Activated T-helper 1 cell treated with anti-CD3 and anti-CD28 coated beads, Interleukin-12 subunit alpha, Interleukin-12 subunit beta, Interleukin-2, Interleukin-4 antibody, amounts not matched to agents 30 ng/mL and 10 ng/mL and 1 ng/mL, durations not matched to agents 14 hours and 24 hours and 36 hours (primary cell): Measurements from ENCODE around the gene NUDT4. TPM values are rescaled to one million over a fixed set of nuclear protein-coding genes. Genes with fewer than 3 reads are reported as not detected.
"Not testable (repeated sequence)": the region's sequence is repeated elsewhere in the genome, so short reads cannot be mapped to it uniquely, and the experiment has no call there.

ENCODE experiments used
- DNase-seq: peaks from one replicate; pipeline ENCODE4 v3.0.0; 2021; ENCODE audit warnings: low spot score
- H3K27ac Mint-ChIP-seq: one replicate; pipeline ENCODE4 v1.8.0; 2021; ENCODE audit warnings: mild to moderate bottlenecking, mixed read lengths
- H3K27me3 Mint-ChIP-seq: one replicate; pipeline ENCODE4 v1.8.0; 2022; ENCODE audit warnings: mild to moderate bottlenecking, moderate library complexity, mixed read lengths; ENCODE audit not compliant: insufficient read depth
- H3K36me3 Mint-ChIP-seq: one replicate; pipeline ENCODE4 v1.8.0; 2021; ENCODE audit warnings: low read depth, mixed read lengths
- H3K4me1 Mint-ChIP-seq: one replicate; pipeline ENCODE4 v1.8.0; 2021; ENCODE audit warnings: low read depth, mixed read lengths
- H3K4me3 Mint-ChIP-seq: one replicate; pipeline ENCODE4 v1.8.0; 2021; ENCODE audit warnings: mild to moderate bottlenecking, moderate library complexity, mixed read lengths
- H3K9me3 Mint-ChIP-seq: one replicate; pipeline ENCODE4 v1.8.0; 2021; ENCODE audit warnings: mixed read lengths
- intact Hi-C: fragments of 100-400 bp; cut with micrococcal nuclease; formaldehyde crosslinking; loops from one replicate; pipeline ENCODE4 v1.15.1; 2024
- total RNA-seq: library from RNA; stranded (reverse); gene quantifications from 2 replicates; pipeline ENCODE4 v1.2.3, GENCODE V29; 2022

The NUDT4 gene
- total RNA-seq, 1 donor from 2014 or later, result 94.3 TPM

DNA sequence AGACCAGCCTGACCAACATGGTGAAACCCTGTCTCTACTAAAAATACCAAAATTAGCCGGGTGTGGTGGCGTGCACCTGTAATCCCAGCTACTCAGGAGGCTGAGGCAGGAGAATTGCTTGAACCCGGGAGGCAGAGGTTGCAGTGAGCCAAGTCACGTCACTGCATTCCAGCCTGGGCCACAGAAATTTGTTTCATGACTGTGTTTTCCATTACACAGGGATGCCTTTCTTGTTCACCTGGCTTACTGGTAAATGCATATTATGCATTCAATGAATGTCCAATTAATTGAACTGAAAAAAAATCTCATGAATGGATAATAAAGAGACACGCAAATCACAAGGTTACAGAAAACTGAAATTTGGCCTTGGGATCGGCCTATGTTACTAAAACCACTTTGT lies 54.3 kb downstream of the NUDT4 start:
- intact Hi-C loops, result loop anchor here (1.0 to 5.0 kb wide), 2 partner anchors 8 to 35 kb away; partner anchors contain the start of gene MRPL42
- peaks cover 55% of the 10 kb centered on the region for H3K4me1 Mint-ChIP-seq
- H3K27ac Mint-ChIP-seq, DNase-seq, H3K36me3 Mint-ChIP-seq, H3K27me3 Mint-ChIP-seq, H3K9me3 Mint-ChIP-seq, H3K4me3 Mint-ChIP-seq: not testable (repeated sequence)

DNA sequence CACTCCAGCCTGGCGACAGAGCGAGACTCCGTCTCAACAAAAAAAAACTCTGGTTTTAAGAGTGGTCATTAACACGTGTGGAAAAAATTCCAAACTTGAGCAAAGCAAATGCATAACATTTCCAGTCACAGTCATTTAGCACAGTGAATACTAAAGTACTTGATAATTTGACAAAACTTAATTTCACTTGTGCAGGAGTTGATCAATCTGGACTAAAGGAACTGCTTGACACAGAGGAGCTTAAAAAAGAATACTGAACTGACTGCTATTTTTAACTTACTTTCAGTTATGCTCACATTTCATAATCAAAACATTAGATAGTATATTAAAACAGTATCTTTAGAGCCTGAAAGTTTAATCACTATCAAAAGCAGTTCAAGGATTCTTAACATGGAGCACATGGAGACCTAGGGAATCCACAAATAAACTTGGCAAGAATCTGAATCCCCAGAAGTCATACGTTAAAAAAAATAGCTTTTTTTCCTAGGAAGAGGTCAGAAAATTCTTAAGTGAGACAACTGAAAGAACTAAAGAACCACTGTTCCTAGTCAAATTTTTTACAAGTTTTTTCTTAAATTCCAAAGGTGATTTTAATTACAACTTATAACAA lies 56.6 kb downstream of the NUDT4 start:
- H3K4me1 Mint-ChIP-seq, result peaks cover 63% of the 10 kb centered on the region
- no peak overlapping the region for H3K27ac Mint-ChIP-seq
- peaks cover 10% of the 10 kb centered on the region for H3K36me3 Mint-ChIP-seq
- no peaks in the 10 kb centered on the region for H3K9me3 Mint-ChIP-seq
- intact Hi-C loops, result loop anchor here (5.0 kb wide), 1 partner anchor 33 kb away; the partner anchor contains the start of gene MRPL42
- no peak overlapping the region for H3K4me3 Mint-ChIP-seq
- DNase-seq, result no peak
- peaks cover 2% of the 10 kb centered on the region for H3K27me3 Mint-ChIP-seq

- Mint-ChIP-seq H3K27ac (peak overlapping the region; percentile 24), H3K4me3 (peak overlapping the region; percentile 73), H3K36me3 (peaks cover 7% of the 10 kb centered on the region), H3K27me3 (no peaks in the 10 kb centered on the region), H3K9me3 (no peaks in the 10 kb centered on the region), H3K4me1 (peaks cover 66% of the 10 kb centered on the region)
- intact Hi-C loops, result no loop called here
- no peak for DNase-seq
Observed at GRCh38 chr12:93438266-93439050, 60.7 kb downstream of the NUDT4 start.

GRCh38 chr12:93440043-93440835 lies 62.5 kb downstream of the NUDT4 start:
- intact Hi-C loops, result loop anchor here (1.0 to 10.0 kb wide), 4 partner anchors 8 to 1565 kb away; partner anchors contain the start of genes BTG1 and CEP83
- H3K4me3 Mint-ChIP-seq, result peak overlapping the region; percentile 93
- H3K4me1 Mint-ChIP-seq, result peaks cover 66% of the 10 kb centered on the region

DNA sequence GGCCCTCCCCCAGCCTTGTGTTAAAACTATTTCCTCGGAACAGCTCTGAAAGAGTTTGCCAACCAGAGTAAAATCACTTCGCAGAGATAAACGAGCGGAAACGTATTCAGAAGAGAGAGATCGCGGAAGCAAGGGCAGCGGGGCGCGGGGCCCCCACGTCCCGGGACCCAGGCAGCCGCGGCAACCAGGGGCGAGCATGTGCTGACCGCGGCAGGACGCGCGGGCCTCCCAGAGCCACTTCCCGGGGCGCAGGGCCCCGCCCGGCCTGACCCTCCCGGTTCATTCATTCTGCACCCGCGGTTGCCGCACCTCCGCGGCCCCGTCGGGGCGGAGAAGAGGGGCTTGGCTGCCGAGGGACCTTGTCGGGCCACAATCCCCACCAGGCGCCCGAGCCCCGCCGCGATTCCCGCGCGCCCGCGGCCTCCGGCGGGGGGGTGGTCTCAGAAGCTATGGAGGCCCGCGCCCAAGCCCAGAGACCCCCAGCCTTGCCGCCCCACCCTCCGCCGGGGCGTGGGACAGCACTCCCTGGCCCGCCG lies 63.4 kb downstream of the NUDT4 start:
- H3K27me3 Mint-ChIP-seq, result no peaks in the 10 kb centered on the region
- peak overlapping the region; percentile 93 for H3K4me3 Mint-ChIP-seq
- H3K4me1 Mint-ChIP-seq, result peaks cover 57% of the 10 kb centered on the region
- H3K36me3 Mint-ChIP-seq, result peaks cover 7% of the 10 kb centered on the region
- H3K27ac Mint-ChIP-seq, result peak overlapping the region; percentile 95
- H3K9me3 Mint-ChIP-seq, result no peaks in the 10 kb centered on the region
- intact Hi-C loops, result loop anchor here (1.0 to 10.0 kb wide), 5 partner anchors 22 to 1566 kb away; partner anchors contain the start of genes BTG1 and CEP83
- DNase-seq, result peak; percentile 38

More at GRCh38 chr12:93440043-93440835, 62.5 kb downstream of the NUDT4 start:
- DNase-seq, result no peak
- H3K27me3 Mint-ChIP-seq, result no peaks in the 10 kb centered on the region
- H3K9me3 Mint-ChIP-seq, result no peaks in the 10 kb centered on the region
- peak overlapping the region; percentile 95 for H3K27ac Mint-ChIP-seq
- H3K36me3 Mint-ChIP-seq, result peaks cover 7% of the 10 kb centered on the region

GRCh38 chr12:93441617-93442410 lies 64.1 kb downstream of the NUDT4 start, which contains the start of gene UBE2N:
UBE2N (minus strand) TSS chr12:93441947; CDS start chr12:93441884, 63 bp downstream.
- Mint-ChIP-seq H3K36me3 (peaks cover 7% of the 10 kb centered on the region), H3K27me3 (no peaks in the 10 kb centered on the region), H3K27ac (peak within 1 kb of the TSS; percentile 99), H3K4me1 (peaks cover 51% of the 10 kb centered on the region), H3K9me3 (no peaks in the 10 kb centered on the region), H3K4me3 (peak within 1 kb of the TSS; percentile 96)
- peak; percentile 95 for DNase-seq
- intact Hi-C loops, result loop anchor here (1.0 to 10.0 kb wide), 11 partner anchors 23 to 1567 kb away; partner anchors contain the start of genes BTG1, CEP83, CRADD and EEA1

DNA sequence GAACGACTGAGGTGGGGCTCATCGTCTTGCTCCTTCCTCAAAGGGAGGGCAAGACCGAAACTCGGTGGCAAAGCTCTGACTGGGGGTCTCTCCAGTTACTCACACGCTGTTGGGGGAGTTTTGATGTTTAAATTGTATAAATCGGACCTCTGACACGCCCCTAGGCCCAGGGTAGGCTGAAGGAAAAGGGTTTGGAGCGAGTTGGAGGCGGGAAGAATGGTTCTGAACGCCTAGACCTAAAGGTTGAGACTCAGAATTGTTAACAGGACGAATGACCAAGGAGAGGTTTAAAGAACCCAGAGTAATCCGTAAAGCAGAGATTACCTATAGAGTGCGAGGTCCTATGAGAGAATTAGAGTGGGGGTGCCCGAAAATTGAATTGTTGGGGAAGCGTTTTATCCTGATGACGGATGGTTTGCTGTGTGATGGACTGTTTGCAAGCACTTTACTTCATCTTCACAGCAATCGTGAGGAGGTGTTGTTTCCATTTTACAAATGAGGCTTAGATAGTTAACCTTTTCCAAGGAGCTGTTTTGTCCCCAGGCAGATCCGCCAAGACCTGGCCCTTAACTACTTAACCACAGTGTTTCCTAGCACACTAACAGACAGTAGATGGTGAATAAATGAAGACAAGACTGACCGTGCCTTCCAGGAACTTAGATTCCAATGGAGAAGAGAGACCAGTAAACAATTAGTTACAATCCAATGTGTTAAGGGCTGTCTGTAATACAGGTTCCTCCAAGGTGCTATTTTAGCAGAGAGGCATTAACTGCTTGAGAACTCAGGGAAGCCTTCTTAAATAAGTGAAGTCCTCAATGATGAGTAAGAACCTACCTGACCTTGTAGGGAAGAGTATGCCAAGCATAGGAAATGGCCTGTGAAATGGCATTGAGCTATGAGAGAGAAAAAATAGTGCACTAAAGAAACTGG lies 65.0 kb downstream of the NUDT4 start:
- peak overlapping the region; percentile 99 for H3K27ac Mint-ChIP-seq
- intact Hi-C loops, result loop anchor here (1.0 to 10.0 kb wide), 9 partner anchors 25 to 1568 kb away; partner anchors contain the start of genes BTG1, CEP83, CRADD and EEA1
- H3K4me3 Mint-ChIP-seq, result peak overlapping the region; percentile 96
- H3K4me1 Mint-ChIP-seq, result peaks cover 48% of the 10 kb centered on the region
- no peaks in the 10 kb centered on the region for H3K27me3 Mint-ChIP-seq
- DNase-seq, result no peak
- no peaks in the 10 kb centered on the region for H3K9me3 Mint-ChIP-seq
- peaks cover 7% of the 10 kb centered on the region for H3K36me3 Mint-ChIP-seq

- H3K27me3 Mint-ChIP-seq, result no peaks in the 10 kb centered on the region
- no peaks in the 10 kb centered on the region for H3K9me3 Mint-ChIP-seq
- H3K4me1 Mint-ChIP-seq, result peaks cover 45% of the 10 kb centered on the region
- no peak for DNase-seq
- intact Hi-C loops, result loop anchor here (5.0 to 10.0 kb wide), 3 partner anchors 1011 to 1569 kb away; partner anchors contain the start of genes BTG1 and CEP83
- peaks cover 5% of the 10 kb centered on the region for H3K36me3 Mint-ChIP-seq
- no peak overlapping the region for H3K4me3 Mint-ChIP-seq
- H3K27ac Mint-ChIP-seq, result no peak overlapping the region
Observed at GRCh38 chr12:93443576-93443975, 65.9 kb downstream of the NUDT4 start.

DNA sequence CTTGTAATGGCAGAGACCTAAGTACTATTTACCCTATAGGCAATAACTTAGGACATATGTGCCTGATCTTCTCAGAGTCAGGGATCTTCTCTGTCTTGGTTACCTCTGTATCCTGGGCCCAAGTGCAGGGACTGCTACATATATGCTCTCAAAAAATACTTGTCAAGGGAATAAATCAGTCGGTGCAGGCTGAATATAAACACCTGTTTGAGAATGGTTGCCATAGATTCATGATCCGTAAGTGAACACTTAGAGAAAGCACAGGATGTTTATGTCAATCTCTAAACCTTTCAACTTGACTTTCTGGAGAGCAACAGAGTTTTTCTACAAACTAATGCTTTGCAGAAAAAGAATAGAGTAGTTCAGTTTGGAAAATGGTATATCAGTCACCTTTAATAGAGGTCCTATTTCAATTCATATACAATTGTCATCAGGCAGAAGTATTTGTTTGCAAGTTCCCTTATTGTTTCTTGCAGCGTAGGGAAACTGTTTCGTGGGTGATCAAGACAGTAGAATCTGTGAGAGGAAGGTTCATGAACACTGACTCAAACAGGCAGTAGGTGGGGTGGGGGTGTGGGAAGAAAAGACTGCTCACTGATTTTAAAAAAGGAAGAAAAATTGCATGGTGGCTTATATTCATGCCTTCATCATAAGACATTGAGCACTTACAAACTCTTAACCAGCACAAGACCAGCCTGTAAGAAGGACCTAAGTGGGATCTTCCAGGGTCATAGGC lies 70.0 kb downstream of the NUDT4 start:
- Mint-ChIP-seq H3K4me1 (peaks cover 30% of the 10 kb centered on the region), H3K36me3 (no peaks in the 10 kb centered on the region), H3K4me3 (peak overlapping the region; percentile 24), H3K27ac (no peak overlapping the region), H3K9me3 (no peaks in the 10 kb centered on the region), H3K27me3 (peaks cover 6% of the 10 kb centered on the region)
- no peak for DNase-seq
- intact Hi-C loops, result loop anchor here (10.0 kb wide), 2 partner anchors 1007 to 1573 kb away; partner anchors contain the start of gene CEP83

GRCh38 chr12:93448796-93449195 lies 71.1 kb downstream of the NUDT4 start:
- H3K9me3 Mint-ChIP-seq, result no peaks in the 10 kb centered on the region
- H3K36me3 Mint-ChIP-seq, result no peaks in the 10 kb centered on the region
- peak overlapping the region; percentile 44 for H3K27ac Mint-ChIP-seq
- H3K4me1 Mint-ChIP-seq, result peaks cover 22% of the 10 kb centered on the region
- intact Hi-C loops, result loop anchor here (10.0 kb wide), 2 partner anchors 1006 to 1574 kb away; partner anchors contain the start of gene CEP83
- H3K4me3 Mint-ChIP-seq, result peak overlapping the region; percentile 28
- DNase-seq, result no peak
- H3K27me3 Mint-ChIP-seq, result peaks cover 6% of the 10 kb centered on the region
